ENCODE measurements around the gene USP5.
"Not testable (repeated sequence)": the region's sequence is repeated elsewhere in the genome, so short reads cannot be mapped to it uniquely, and the experiment has no call there.

The USP5 gene

GRCh38 chr12:6860116-6860515 lies 8.2 kb downstream of the USP5 start:
- H3K4me3 ChIP-seq (ENCODE audit: low read length): no peak overlapping the region
- no peak overlapping the region for H3K9ac ChIP-seq (ENCODE audit: low read length)
- H3K4me1 ChIP-seq (ENCODE audit: control insufficient read depth, insufficient read depth, low read length): no peaks in the 10 kb centered on the region
- H3K36me3 ChIP-seq (ENCODE audit: control insufficient read depth, insufficient read depth, low read length, severe bottlenecking): peaks cover 94% of the 10 kb centered on the region
- H3K9me3 ChIP-seq (ENCODE audit: control insufficient read depth, low read length): no peaks in the 10 kb centered on the region
- no peaks in the 10 kb centered on the region for H3K27me3 ChIP-seq (replicated peaks; ENCODE audit: control insufficient read depth, insufficient read depth, low read length)
- DNase-seq (ENCODE audit: low read depth): no peak

- Histone ChIP-seq H3K9ac (ENCODE audit: low read length) (no peak overlapping the region), H3K4me3 (ENCODE audit: low read length) (no peak overlapping the region), H3K36me3 (ENCODE audit: control insufficient read depth, insufficient read depth, low read length, severe bottlenecking) (peaks cover 97% of the 10 kb centered on the region), H3K27me3 (replicated peaks; ENCODE audit: control insufficient read depth, insufficient read depth, low read length) (no peaks in the 10 kb centered on the region), H3K9me3 (ENCODE audit: control insufficient read depth, low read length) (no peaks in the 10 kb centered on the region), H3K4me1 (ENCODE audit: control insufficient read depth, insufficient read depth, low read length) (no peaks in the 10 kb centered on the region)
- DNase-seq (ENCODE audit: low read depth): no peak
Observed at GRCh38 chr12:6860942-6861341, 9.0 kb downstream of the USP5 start.

DNA sequence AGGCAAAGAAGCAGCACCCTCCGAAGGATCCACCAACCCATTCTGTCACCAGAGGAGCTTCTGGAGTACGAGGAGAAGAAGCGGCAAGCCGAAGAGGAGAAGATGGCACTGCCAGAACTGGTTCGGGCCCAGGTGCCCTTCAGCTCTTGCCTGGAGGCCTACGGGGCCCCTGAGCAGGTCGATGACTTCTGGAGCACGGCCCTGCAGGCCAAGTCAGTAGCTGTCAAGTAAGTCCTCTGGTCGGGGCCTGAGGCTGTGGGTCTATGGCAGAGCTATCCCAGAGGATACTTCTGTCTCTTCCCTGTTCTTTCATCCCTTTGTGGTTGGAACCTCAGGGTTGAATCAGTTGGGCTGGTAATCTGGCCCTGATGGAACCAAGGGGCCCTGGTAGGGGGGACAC lies 9.4 kb downstream of the USP5 start:
- peaks cover 2% of the 10 kb centered on the region for H3K4me1 ChIP-seq (ENCODE audit: control insufficient read depth, insufficient read depth, low read length)
- no peaks in the 10 kb centered on the region for H3K9me3 ChIP-seq (ENCODE audit: control insufficient read depth, low read length)
- H3K4me3 ChIP-seq (ENCODE audit: low read length): no peak overlapping the region
- DNase-seq (ENCODE audit: low read depth): no peak
- no peaks in the 10 kb centered on the region for H3K27me3 ChIP-seq (replicated peaks; ENCODE audit: control insufficient read depth, insufficient read depth, low read length)
- H3K9ac ChIP-seq (ENCODE audit: low read length): no peak overlapping the region
- peaks cover 94% of the 10 kb centered on the region for H3K36me3 ChIP-seq (ENCODE audit: control insufficient read depth, insufficient read depth, low read length, severe bottlenecking)

GRCh38 chr12:6863033-6863432 lies 11.1 kb downstream of the USP5 start:
- H3K36me3 ChIP-seq (ENCODE audit: control insufficient read depth, insufficient read depth, low read length, severe bottlenecking): peaks cover 78% of the 10 kb centered on the region
- H3K4me1 ChIP-seq (ENCODE audit: control insufficient read depth, insufficient read depth, low read length): peaks cover 8% of the 10 kb centered on the region
- DNase-seq (ENCODE audit: low read depth): no peak
- H3K9me3 ChIP-seq (ENCODE audit: control insufficient read depth, low read length): no peaks in the 10 kb centered on the region
- no peak overlapping the region for H3K4me3 ChIP-seq (ENCODE audit: low read length)
- H3K9ac ChIP-seq (ENCODE audit: low read length): no peak overlapping the region
- H3K27me3 ChIP-seq (replicated peaks; ENCODE audit: control insufficient read depth, insufficient read depth, low read length): no peaks in the 10 kb centered on the region

DNA sequence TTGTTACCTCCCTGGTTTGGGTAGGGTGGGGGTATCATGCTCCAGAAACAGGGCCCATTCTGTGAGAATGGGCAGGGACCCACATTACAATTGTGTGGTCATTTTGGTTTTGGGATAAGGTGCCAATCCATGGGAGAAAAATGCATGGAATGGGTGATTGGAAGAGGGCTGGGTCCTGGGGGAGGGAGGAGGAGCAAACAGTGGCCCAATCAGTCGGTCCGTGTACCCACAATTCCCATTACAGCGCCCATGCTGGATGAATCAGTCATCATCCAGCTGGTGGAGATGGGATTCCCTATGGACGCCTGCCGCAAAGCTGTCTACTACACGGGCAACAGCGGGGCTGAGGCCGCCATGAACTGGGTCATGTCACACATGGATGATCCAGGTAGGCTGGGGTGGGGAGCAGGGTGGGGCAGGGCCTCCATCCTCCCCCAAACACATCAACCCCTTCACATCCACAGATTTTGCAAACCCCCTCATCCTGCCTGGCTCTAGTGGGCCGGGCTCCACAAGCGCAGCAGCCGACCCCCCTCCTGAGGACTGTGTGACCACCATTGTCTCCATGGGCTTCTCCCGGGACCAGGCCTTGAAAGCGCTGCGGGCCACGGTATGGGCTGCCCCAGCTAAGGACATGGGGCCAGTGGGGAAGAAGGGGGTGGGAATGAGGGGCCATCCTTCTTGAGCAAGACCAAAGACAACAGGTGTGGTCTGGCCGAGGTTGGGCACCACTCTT lies 11.8 kb downstream of the USP5 start:
- Histone ChIP-seq H3K36me3 (ENCODE audit: control insufficient read depth, insufficient read depth, low read length, severe bottlenecking) (peaks cover 71% of the 10 kb centered on the region), H3K4me1 (ENCODE audit: control insufficient read depth, insufficient read depth, low read length) (peaks cover 14% of the 10 kb centered on the region), H3K27me3 (replicated peaks; ENCODE audit: control insufficient read depth, insufficient read depth, low read length) (no peaks in the 10 kb centered on the region), H3K9ac (ENCODE audit: low read length) (no peak overlapping the region), H3K9me3 (ENCODE audit: control insufficient read depth, low read length) (no peaks in the 10 kb centered on the region), H3K4me3 (ENCODE audit: low read length) (no peak overlapping the region)
- no peak for DNase-seq (ENCODE audit: low read depth)

DNA sequence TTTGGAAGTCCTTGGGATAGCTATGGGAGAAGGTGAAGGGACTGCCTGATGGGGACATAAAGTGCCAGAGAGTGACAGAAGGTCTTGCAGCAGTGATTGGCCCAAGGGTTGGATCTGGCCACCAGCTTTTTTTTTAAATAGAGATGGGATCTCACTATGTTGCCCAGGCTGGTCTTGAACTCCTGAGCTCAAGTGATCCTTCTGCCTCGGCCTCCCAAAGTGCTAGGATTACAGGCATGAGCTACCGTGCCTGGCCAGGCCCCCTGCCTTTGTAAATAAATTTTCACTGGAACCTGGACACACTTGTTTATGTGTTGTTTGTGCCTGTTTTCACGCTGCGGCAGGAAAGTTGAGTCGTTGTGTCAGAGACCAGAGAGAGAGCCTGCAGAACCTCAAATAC lies 13.4 kb downstream of the USP5 start:
- H3K27me3 ChIP-seq (replicated peaks; ENCODE audit: control insufficient read depth, insufficient read depth, low read length); H3K4me3 ChIP-seq (ENCODE audit: low read length); H3K9ac ChIP-seq (ENCODE audit: low read length); DNase-seq (ENCODE audit: low read depth); H3K9me3 ChIP-seq (ENCODE audit: control insufficient read depth, low read length): not testable (repeated sequence)
- H3K4me1 ChIP-seq (ENCODE audit: control insufficient read depth, insufficient read depth, low read length): peaks cover 29% of the 10 kb centered on the region
- peaks cover 68% of the 10 kb centered on the region for H3K36me3 ChIP-seq (ENCODE audit: control insufficient read depth, insufficient read depth, low read length, severe bottlenecking)

- peaks cover 33% of the 10 kb centered on the region for H3K4me1 ChIP-seq (ENCODE audit: control insufficient read depth, insufficient read depth, low read length)
- peaks cover 68% of the 10 kb centered on the region for H3K36me3 ChIP-seq (ENCODE audit: control insufficient read depth, insufficient read depth, low read length, severe bottlenecking)
- H3K4me3 ChIP-seq (ENCODE audit: low read length): peak overlapping the region; percentile 78
- peak overlapping the region; percentile 85 for H3K9ac ChIP-seq (ENCODE audit: low read length)
- H3K9me3 ChIP-seq (ENCODE audit: control insufficient read depth, low read length): no peaks in the 10 kb centered on the region
- DNase-seq (ENCODE audit: low read depth): no peak
- no peaks in the 10 kb centered on the region for H3K27me3 ChIP-seq (replicated peaks; ENCODE audit: control insufficient read depth, insufficient read depth, low read length)
Observed at GRCh38 chr12:6866163-6866919, 14.4 kb downstream of the USP5 start.

DNA sequence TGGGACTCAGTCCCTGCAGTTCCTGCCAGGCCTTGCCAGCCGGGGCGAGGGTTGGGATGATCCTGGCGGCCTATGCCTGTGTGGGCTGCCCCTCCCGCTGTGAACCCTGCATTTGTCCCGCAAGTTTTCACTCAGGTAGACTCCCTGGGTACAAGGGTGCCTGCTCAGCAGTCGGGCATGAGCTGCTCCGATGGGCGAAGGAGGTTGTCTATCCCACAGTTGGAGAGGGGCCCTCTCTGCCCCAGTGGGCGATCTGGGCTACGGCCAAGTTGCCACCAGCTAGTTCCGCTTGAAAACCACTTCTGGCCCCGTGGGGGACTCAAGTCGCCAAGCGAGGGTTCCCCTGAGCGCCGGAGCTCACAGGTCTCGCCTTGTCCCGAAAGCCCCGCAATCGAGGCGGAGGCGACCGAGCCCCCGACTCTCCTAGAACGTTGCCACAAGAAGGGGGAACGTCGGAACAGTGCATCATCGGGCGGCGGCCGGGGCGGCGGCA lies 15.0 kb downstream of the USP5 start:
- Histone ChIP-seq H3K9me3 (ENCODE audit: control insufficient read depth, low read length) (no peaks in the 10 kb centered on the region), H3K4me3 (ENCODE audit: low read length) (peak overlapping the region; percentile 78), H3K9ac (ENCODE audit: low read length) (peak overlapping the region; percentile 85), H3K4me1 (ENCODE audit: control insufficient read depth, insufficient read depth, low read length) (peaks cover 39% of the 10 kb centered on the region), H3K36me3 (ENCODE audit: control insufficient read depth, insufficient read depth, low read length, severe bottlenecking) (peaks cover 62% of the 10 kb centered on the region), H3K27me3 (replicated peaks; ENCODE audit: control insufficient read depth, insufficient read depth, low read length) (no peaks in the 10 kb centered on the region)
- no peak for DNase-seq (ENCODE audit: low read depth)

DNA sequence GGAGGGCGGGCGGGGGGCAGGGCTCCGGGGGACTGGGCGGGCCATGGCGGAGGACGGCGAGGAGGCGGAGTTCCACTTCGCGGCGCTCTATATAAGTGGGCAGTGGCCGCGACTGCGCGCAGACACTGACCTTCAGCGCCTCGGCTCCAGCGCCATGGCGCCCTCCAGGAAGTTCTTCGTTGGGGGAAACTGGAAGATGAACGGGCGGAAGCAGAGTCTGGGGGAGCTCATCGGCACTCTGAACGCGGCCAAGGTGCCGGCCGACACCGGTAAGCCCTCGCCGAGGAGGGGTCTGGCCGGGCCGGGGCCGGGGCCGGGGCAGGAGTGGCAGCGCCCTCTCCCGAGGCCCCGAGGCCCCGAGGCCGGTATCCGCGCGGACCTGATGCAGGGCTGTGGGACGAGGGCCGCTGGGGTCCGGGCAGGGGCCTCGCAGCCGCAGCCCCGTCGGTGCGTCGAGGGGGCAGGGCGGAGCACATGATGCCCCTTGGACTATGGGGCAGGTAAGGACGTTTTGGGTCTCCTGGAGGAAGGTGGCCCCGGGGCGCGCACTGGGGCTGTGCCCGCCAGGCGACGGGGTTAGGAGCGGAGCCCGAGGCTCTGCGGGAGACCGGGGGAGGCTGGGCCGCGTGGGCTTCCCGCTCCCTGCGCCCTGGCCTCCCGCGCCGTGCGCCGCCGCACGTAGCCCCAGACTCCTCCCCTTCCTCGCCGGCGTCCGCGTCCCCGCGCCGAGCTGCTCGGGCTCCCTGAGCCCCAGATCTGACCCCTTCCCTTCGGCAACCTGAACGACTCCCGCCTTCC lies 15.7 kb downstream of the USP5 start, which contains the start of gene TPI1:
Gene TPI1, plus strand, starts transcription at position 119 of the 798 bp plus-strand sequence. Its CDS starts 36 bp downstream, at position 155.
- H3K36me3 ChIP-seq (ENCODE audit: control insufficient read depth, insufficient read depth, low read length, severe bottlenecking): peaks cover 55% of the 10 kb centered on the region

DNA sequence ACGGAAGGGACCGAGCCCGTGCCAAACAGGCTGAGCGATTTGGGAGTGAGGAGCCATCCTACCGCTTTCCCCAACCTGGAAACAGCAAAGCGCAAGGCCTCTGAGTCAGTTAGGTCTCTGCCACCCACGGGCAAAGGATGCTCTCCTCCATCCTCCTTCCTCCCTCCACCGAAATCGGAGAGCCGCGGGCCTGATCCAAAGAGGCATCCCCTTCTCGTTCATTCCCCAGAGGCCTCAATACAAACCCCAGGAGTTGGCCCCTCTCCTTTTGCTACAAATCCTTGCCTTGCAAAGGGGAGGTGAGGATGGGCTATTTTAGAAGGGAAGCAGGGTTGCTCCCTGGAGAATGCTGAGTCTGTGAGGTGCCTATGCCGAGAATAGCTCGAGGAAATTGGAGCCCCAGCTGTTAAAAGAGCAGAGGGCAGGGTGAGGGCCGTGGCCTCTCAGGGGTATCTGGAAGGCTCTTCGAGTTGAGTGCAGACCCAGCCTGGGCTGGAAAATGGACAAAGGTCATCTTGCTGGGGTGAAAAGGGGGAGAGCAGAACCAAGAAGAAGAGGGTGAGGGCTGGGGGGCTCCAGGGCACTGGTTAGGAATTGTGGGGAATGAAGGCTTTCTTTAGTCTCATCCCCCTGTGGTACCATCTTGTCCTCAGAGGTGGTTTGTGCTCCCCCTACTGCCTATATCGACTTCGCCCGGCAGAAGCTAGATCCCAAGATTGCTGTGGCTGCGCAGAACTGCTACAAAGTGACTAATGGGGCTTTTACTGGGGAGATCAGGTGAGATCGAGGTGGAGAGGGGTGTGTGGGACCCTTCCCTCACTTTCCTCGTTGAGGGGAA lies 16.5 kb downstream of the USP5 start:
- H3K4me1 ChIP-seq (ENCODE audit: control insufficient read depth, insufficient read depth, low read length): peaks cover 41% of the 10 kb centered on the region
- H3K9ac ChIP-seq (ENCODE audit: low read length): peak overlapping the region; percentile 98
- H3K27me3 ChIP-seq (replicated peaks; ENCODE audit: control insufficient read depth, insufficient read depth, low read length): no peaks in the 10 kb centered on the region
- peak overlapping the region; percentile 88 for H3K4me3 ChIP-seq (ENCODE audit: low read length)
- DNase-seq (ENCODE audit: low read depth): no peak
- H3K9me3 ChIP-seq (ENCODE audit: control insufficient read depth, low read length): no peaks in the 10 kb centered on the region
- peaks cover 47% of the 10 kb centered on the region for H3K36me3 ChIP-seq (ENCODE audit: control insufficient read depth, insufficient read depth, low read length, severe bottlenecking)

More for the DNA sequence above, 15.7 kb downstream of the USP5 start, which contains the start of gene TPI1:
- no peaks in the 10 kb centered on the region for H3K27me3 ChIP-seq (replicated peaks; ENCODE audit: control insufficient read depth, insufficient read depth, low read length)
- H3K9ac ChIP-seq (ENCODE audit: low read length): peak within 1 kb of the TSS; percentile 98
- peak within 1 kb of the TSS; percentile 88 for H3K4me3 ChIP-seq (ENCODE audit: low read length)
- no peaks in the 10 kb centered on the region for H3K9me3 ChIP-seq (ENCODE audit: control insufficient read depth, low read length)
- H3K4me1 ChIP-seq (ENCODE audit: control insufficient read depth, insufficient read depth, low read length): peaks cover 41% of the 10 kb centered on the region
- DNase-seq (ENCODE audit: low read depth): peak; percentile 92
